Stimulated activated CD4-positive, alpha-beta T cell treated with anti-CD3 and anti-CD28 coated beads, Interleukin-15, amount 100 ng/mL, for 1 hour (primary cell): ENCODE data around the gene SPEG.

Experiments
- DNase-seq, 2 donors: peaks; one replicate each; pipeline ENCODE4 v3.0.0-alpha.2; 2020; ENCODE audit warnings: low read depth in 1 of 2, low spot score in 1 of 2

The SPEG gene

DNA sequence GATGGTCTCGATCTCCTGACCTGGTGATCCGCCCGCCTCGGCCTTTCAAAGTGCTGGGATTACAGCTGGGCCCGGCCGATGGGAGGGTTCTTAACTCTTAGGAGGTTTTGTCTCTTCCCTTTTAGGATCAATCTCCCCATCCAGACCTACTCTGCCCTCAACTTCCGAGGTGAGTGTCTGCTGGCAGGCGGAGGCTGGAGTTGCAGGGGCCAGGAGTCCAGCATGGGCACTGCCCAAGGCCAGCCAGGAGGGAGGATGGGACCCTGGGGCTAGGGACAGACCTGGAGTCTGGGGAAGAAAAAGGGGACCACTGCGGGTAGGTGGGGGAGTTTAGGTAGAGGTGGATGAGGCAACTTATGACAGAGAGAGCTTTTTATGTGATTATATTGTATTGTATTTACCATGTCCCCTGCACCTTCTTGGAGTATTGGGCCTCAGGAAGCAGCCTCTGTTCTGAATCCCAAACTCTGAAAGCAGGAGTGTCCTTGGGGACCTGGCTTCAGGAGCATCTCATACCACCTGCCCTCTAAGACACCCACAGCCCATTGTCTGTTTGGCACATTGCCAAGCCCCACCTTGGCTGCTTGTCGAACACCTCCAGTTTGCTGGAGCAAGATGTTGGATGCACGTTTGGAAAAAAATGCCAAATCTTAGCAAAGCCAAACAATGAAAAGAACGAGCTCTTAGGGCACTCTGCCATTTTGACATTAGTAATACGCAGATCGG, 10.8 kb upstream of the SPEG start:
- DNase-seq, result no peak

DNA sequence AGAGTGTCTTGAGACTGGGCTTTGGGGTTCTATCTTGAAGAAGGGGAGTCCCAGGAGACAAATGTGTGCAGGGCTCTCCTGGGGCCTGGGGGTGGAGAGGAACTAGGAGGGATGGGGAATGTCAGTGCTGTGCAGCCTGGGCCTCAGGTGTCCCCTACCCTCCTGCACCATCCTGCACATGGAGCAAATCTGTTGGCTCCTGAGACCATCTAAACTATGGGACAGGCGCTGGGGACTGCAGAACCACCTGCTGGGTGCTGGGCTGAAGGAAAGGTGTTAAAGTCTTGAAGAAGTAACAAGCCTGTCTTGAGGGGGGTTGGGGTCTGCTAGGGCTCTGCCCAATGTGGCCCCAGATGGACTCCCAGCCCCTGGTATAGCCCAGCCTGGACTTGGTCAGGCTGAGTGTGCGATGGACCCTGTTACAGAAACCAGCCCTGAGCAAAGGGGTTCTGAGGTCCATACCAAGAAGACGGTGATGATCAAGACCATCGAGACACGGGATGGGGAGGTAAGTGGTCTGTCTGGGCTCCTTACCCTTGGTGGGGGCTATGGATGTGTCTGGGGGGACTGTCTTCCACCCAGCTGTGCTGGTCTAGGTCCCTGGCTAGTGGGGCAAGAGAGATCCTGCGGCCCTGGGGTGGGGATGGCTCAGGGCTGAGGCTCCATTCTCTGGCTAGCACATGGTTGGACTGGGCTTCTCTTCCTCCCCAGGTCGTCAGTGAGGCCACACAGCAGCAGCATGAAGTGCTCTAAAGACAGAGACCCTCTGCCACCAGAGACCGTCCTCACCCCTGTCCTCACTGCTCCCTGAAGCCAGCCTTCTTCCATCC, 9.2 kb upstream of the SPEG start:
- no peak for DNase-seq

DNA sequence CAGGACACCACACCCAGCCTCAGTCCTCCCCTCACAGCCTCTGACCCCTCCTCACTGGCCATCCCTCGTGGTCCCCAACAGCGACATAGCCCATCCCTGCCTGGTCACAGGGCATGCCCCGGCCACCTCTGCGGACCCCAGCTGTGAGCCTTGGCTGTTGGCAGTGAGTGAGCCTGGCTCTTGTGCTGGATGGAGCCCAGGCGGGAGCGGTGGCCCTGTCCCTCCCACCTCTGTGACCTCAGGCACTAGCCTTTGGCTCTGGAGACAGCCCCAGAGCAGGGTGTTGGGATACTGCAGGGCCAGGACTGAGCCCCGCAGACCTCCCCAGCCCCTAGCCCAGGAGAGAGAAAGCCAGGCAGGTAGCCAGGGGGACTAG, 8.6 kb upstream of the SPEG start:
- no peak for DNase-seq

DNA sequence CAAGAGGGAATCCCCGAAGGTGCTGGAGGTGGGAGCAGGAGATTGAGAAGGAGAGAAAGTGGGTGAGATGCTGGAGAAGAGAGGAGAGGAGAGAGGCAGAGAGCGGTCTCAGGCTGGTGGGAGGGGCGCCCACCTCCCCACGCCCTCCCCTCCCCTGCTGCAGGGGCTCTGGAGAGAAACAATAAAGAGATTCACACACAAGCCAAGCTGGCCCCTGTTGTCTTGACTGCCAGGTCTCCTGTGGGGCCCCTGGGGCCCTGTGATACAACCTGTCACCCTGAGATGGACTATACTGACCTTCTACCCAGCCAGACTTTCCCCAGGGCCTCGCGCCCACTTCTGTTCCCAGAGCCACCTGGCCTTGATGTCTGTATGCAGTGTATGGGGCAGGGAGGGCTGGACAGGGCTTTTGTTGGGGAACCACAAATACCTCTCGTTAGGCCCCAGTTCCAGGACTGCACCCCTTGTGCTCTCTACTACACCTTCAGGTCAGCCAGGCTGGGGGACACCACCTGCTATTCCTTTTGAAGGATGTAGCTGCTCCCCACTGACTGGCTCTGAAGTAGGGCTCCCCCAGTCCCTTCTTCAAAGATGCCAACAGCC, 8.0 kb upstream of the SPEG start:
- DNase-seq, result no peak

GRCh38 chr2:219428469-219428868, 6.2 kb upstream of the SPEG start:
- no peak for DNase-seq

GRCh38 chr2:219429958-219430606, 4.6 kb upstream of the SPEG start:
- DNase-seq, result no peak

- no peak for DNase-seq
Observed at GRCh38 chr2:219430633-219431615, 3.7 kb upstream of the SPEG start.

GRCh38 chr2:219433666-219434467, 776 bp upstream of the SPEG start:
- no peak for DNase-seq

GRCh38 chr2:219434468-219434717, 250 bp upstream of the SPEG start:
- DNase-seq, result no peak

DNA sequence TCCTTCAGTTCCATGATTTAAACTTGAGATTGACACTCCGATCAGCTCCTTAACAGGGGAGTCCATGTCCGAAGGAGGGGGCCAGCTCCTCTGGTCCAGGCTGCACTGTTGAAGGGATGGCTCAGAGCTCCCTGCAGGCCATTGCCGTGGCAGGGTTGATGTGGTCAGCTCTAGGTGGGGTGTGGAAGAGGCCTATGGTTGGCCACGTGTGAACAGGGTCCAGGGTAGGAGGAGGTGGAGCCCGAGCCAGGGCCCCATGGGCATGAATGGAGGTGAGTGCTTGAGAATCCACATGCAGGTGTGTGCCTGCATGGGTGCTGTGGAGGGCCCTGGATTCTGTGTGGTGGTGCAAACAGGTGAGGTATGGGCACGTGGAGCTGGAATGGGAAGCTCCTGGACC, 1.1 kb downstream of the SPEG start:
- DNase-seq, result no peak

DNA sequence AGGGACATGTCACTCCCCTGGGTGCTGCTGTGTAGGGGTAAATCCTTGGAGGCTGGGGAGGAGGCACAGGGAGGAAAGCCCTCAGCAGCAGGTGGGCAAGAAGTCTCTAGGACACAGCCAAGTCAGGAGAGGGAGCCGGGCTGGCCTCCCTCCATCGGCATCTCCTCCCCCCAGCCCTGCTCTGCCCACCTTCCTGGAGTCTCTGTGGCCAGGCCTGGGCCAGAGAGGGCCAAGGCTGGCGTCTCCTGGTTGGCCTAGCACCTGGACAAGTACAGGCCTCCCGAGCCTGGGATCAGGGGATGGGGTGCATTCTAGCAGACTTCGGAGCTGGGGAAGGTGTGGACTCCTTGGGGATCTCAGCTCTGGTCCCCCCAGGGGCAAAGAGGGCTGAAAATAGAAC, 1.8 kb downstream of the SPEG start:
- no peak for DNase-seq

DNA sequence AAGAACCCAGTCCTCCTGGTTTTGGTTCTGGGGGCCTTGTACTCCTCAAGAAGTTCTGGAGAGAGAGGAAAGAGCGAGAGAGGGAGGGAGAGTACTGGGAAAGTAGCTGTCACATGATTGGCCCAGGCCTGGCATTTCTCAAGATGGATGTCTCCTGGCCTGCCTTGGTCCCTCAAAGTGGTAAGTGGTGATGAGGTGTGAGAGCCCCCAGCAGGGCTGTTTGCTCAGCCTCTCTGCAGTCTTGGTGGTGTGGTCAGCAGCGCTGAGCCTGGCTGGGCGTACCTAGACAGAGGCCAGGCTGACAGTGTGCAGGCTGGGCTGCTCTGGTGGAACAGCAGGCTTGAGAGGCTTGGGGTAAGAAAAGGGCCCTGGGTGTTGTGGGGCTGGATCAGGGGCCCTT, 2.5 kb downstream of the SPEG start:
- no peak for DNase-seq

DNA sequence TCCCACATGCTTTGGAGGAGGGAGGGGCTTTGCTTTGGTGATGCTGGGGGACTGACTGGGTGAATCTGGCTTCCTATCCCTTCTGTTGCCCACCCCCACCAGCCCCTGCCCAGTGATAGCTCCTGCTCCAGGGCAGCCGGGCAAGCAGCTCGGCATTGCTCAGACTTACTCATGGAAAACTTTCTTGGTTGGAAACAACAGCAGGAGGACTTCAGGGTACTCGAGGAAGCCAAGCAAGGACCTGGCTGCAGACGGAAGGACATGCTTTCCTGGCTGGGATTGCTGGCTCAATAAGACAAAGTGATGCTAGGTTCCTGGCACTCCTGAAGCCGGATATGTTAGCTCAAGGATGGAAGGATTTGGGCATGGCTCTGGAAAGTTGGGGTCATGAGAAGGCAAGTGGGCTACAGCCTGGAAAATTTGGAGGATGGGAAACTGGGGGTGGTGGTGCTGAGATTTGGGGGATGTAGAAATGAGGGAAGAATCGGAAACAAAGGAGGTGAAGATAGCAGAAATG, 3.1 kb downstream of the SPEG start:
- DNase-seq, result no peak

- no peak for DNase-seq
Observed at GRCh38 chr2:219438453-219438852, 3.8 kb downstream of the SPEG start.

GRCh38 chr2:219439506-219439905, 4.9 kb downstream of the SPEG start:
- no peak for DNase-seq

GRCh38 chr2:219440388-219441256, 6.0 kb downstream of the SPEG start:
- DNase-seq, result no peak

DNA sequence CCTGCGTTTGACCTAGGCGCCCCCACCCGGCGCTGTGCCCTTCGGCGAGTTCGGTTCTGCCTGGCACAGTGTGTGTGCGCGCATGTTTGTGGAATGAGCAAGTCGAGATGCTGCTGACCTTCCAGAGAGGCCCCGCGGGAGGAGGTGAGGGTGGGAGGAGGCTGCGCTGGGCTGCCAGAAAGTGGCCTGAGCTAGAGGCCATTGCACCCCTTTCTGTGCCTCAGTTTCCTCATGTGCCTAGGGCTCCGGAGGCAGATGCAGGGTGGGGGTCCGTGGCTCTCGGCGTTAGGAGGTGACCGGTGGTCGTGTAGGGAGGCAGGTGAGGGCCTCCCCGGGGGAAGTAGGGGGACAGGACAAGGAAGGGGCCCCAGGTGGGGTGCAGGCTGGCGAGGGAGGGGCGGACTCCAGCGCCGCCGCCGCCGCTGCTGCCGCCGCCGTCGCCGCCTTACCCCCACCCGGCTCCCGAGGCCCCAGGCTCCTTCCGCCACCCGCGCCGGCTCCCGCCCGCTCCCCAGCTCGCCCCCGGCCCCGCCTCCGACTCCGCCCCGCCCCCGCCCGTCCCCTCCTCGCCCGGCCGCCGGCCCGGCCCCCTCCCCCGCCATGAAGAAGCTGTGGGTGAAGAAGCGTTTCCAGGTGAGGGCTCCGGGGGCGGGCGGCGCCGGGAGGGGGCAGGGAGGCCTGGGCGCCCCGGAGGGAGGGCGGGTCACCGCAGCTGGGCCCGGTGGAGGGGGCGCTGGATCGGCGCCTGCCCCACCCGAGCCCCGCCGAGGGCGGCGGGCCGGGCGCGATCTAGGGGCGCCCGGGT, 7.0 kb downstream of the SPEG start:
- DNase-seq, result peak; percentile 35 to 36
